ENCODE data around the gene PCDH15.

PCDH15 gene

DNA sequence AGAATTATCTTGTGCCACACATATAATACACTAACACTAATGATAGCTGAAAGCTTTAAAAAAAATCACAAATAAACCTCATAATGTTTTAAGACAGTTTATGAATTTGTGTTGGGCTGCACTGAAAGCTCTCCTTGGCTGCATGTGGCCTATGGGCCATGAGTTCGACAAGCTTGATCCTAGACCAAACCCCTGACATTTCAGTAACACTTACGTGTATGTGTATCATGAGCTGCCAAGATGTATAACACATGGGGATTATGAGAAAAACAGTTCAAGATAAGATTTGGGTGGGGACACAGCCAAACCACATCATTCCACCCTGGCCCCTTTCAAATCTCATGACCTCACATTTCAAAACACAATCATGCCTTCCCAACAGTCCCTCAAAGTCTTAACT is 823.8 kb downstream of the PCDH15 start:
- no peaks in the 10 kb centered on the region for H4K20me1 ChIP-seq (ENCODE audit: low read depth, low read length)
- no peaks in the 10 kb centered on the region for H3K9me3 ChIP-seq (ENCODE audit: insufficient read depth, low read length)
- H3K9me2 ChIP-seq (replicated peaks; ENCODE audit: insufficient read depth, low read length), result no peaks in the 10 kb centered on the region
- H3K27ac ChIP-seq (ENCODE audit: low read depth, low read length), result no peak overlapping the region
- no peaks in the 10 kb centered on the region for H3K79me2 ChIP-seq (ENCODE audit: insufficient read depth, low read length)
- TF ChIP-seq EZH2phosphoT487 (conservative IDR thresholded peaks at IDR 0.05; ENCODE audit: low read length), result no peak
- TF ChIP-seq, protein P1, sequence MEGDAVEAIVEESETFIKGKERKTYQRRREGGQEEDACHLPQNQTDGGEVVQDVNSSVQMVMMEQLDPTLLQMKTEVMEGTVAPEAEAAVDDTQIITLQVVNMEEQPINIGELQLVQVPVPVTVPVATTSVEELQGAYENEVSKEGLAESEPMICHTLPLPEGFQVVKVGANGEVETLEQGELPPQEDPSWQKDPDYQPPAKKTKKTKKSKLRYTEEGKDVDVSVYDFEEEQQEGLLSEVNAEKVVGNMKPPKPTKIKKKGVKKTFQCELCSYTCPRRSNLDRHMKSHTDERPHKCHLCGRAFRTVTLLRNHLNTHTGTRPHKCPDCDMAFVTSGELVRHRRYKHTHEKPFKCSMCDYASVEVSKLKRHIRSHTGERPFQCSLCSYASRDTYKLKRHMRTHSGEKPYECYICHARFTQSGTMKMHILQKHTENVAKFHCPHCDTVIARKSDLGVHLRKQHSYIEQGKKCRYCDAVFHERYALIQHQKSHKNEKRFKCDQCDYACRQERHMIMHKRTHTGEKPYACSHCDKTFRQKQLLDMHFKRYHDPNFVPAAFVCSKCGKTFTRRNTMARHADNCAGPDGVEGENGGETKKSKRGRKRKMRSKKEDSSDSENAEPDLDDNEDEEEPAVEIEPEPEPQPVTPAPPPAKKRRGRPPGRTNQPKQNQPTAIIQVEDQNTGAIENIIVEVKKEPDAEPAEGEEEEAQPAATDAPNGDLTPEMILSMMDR (IDR thresholded peaks at IDR 0.05; ENCODE audit: insufficient read depth, low read length, poor library complexity, severe bottlenecking), result no peak
- no peak overlapping the region for H3K9ac ChIP-seq (ENCODE audit: low read length)
- no peak overlapping the region for H3K4me2 ChIP-seq (ENCODE audit: low read depth, low read length, poor library complexity, severe bottlenecking)
- H3K36me3 ChIP-seq (ENCODE audit: low read length), result no peaks in the 10 kb centered on the region
- no peak overlapping the region for H2AFZ ChIP-seq (ENCODE audit: low read depth, low read length, severe bottlenecking)
- H3K4me3 ChIP-seq (ENCODE audit: insufficient read depth, low read length, poor library complexity, severe bottlenecking), result no peak overlapping the region
- H3F3A ChIP-seq (ENCODE audit: insufficient read depth), result no peaks in the 10 kb centered on the region
- no peaks in the 10 kb centered on the region for H3K27me3 ChIP-seq (ENCODE audit: low read length)

DNA sequence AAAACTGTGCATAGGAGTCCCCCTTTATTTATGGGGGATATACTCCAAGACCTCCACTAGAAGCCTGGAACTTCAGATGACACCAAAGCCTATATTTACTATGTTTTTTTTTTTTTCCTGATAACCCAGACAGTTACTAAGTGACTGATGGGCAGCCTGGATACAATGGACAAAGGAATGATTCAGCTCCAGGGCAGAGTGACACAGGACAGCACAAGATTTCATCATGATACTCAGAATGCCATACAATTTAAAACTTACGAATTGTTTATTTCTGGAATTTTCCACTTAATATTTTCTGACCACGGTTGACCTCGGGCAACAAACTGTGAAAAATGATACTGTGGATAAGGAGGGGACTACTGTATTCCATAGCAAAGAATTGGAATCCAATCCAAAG is 843.6 kb downstream of the PCDH15 start:
- H3K4me3 ChIP-seq (ENCODE audit: insufficient read depth, low read length, poor library complexity, severe bottlenecking), result no peak overlapping the region
- no peak overlapping the region for H3K27ac ChIP-seq (ENCODE audit: low read depth, low read length)
- no peaks in the 10 kb centered on the region for H3K36me3 ChIP-seq (ENCODE audit: low read length)
- H3F3A ChIP-seq (ENCODE audit: insufficient read depth), result no peaks in the 10 kb centered on the region
- no peaks in the 10 kb centered on the region for H3K9me3 ChIP-seq (ENCODE audit: insufficient read depth, low read length)
- TF ChIP-seq, protein P1 (IDR thresholded peaks at IDR 0.05; ENCODE audit: insufficient read depth, low read length, poor library complexity, severe bottlenecking), result no peak
- no peak for TF ChIP-seq EZH2phosphoT487 (conservative IDR thresholded peaks at IDR 0.05; ENCODE audit: low read length)
- no peak overlapping the region for H3K4me2 ChIP-seq (ENCODE audit: low read depth, low read length, poor library complexity, severe bottlenecking)
- no peak overlapping the region for H2AFZ ChIP-seq (ENCODE audit: low read depth, low read length, severe bottlenecking)
- no peaks in the 10 kb centered on the region for H3K27me3 ChIP-seq (ENCODE audit: low read length)
- no peaks in the 10 kb centered on the region for H3K79me2 ChIP-seq (ENCODE audit: insufficient read depth, low read length)
- H3K9me2 ChIP-seq (replicated peaks; ENCODE audit: insufficient read depth, low read length), result no peaks in the 10 kb centered on the region
- no peak overlapping the region for H3K9ac ChIP-seq (ENCODE audit: low read length)
- no peaks in the 10 kb centered on the region for H4K20me1 ChIP-seq (ENCODE audit: low read depth, low read length)

DNA sequence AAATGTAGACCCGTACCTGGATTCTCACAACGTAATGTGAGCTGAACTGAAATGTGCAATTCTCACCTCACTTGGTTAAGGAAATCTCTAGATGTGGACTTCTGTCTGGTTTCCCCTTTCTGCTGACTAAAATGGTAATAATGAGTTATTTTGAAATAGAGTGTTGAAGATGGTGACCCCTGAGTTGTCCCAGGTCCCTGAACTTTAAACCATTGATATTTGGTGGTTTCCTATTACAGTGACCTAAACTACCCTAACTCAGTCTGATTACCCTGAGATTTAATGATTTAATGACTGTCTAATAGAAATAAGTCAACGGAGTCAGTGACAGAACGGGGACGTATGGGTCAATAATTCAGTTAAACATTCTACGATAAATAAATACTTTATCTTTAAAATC is 845.9 kb downstream of the PCDH15 start:
- H3K36me3 ChIP-seq (ENCODE audit: low read length), result no peaks in the 10 kb centered on the region
- TF ChIP-seq, protein P1 (IDR thresholded peaks at IDR 0.05; ENCODE audit: insufficient read depth, low read length, poor library complexity, severe bottlenecking), result no peak
- TF ChIP-seq EZH2phosphoT487 (conservative IDR thresholded peaks at IDR 0.05; ENCODE audit: low read length), result no peak
- no peaks in the 10 kb centered on the region for H4K20me1 ChIP-seq (ENCODE audit: low read depth, low read length)
- H3K9ac ChIP-seq (ENCODE audit: low read length), result no peak overlapping the region
- no peaks in the 10 kb centered on the region for H3K9me3 ChIP-seq (ENCODE audit: insufficient read depth, low read length)
- H3K4me2 ChIP-seq (ENCODE audit: low read depth, low read length, poor library complexity, severe bottlenecking), result no peak overlapping the region
- no peaks in the 10 kb centered on the region for H3F3A ChIP-seq (ENCODE audit: insufficient read depth)
- no peak overlapping the region for H2AFZ ChIP-seq (ENCODE audit: low read depth, low read length, severe bottlenecking)
- H3K9me2 ChIP-seq (replicated peaks; ENCODE audit: insufficient read depth, low read length), result no peaks in the 10 kb centered on the region
- H3K27ac ChIP-seq (ENCODE audit: low read depth, low read length), result no peak overlapping the region
- no peaks in the 10 kb centered on the region for H3K79me2 ChIP-seq (ENCODE audit: insufficient read depth, low read length)
- no peaks in the 10 kb centered on the region for H3K27me3 ChIP-seq (ENCODE audit: low read length)
- no peak overlapping the region for H3K4me3 ChIP-seq (ENCODE audit: insufficient read depth, low read length, poor library complexity, severe bottlenecking)
